ENCODE measurements around the gene SLC18B1. TPM values are rescaled to one million over a fixed set of nuclear protein-coding genes. Genes with fewer than 3 reads are reported as not detected.

SLC18B1 gene
- total and polyA plus RNA-seq, 2 of the 8 experiments (the other 6 are each of a cell fraction or from before 2014, with no cell fraction given): 17.2 to 23.4 TPM

DNA sequence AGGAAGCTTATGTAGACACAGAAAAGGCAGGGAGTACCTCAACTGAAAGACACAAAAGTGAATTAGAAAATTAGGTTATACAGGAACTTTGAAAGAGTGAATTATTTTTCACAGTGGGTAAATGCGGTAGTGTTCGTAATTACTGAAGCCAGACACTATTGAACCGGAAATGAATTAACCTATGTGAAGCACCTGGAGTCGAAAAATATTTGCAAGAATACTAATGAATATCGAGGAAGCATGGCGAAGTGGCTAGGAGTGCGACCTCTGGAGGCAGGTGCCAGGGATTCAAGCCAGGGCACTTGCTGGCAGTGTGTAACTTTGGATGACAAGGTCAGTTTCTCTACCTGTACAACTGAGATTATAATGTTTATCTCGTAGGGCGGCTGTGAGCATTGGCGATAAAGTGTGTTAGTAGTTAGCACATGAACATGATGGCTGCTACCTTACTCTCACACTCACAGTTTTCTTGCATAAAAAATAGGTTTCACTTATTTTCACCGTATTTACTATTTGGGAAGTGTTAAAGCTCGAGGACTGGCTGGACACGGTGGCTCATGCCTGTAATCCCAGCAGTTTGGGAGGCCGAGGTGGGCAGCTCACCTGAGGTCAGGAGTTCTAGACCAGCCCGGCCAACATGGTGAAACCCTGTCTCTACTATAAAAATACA, 567 bp upstream of the SLC18B1 start:
- Histone ChIP-seq H3K23ac (ENCODE audit: insufficient read length) (no peak overlapping the region), H3K36me3 (ENCODE audit: control insufficient read depth in 2 of 4, insufficient read depth in 4 of 4, low read length in 3 of 4) (no peaks in the 10 kb centered on the region; a peak in 1 of 8 replicates), H2BK120ac (replicated peaks; ENCODE audit: low read depth, low read length) (peak overlapping the region; percentile 47), H3K4me2 (ENCODE audit: insufficient read depth in 1 of 2, low read depth in 2 of 2, low read length in 2 of 2) (peak overlapping the region in 1 of 2 experiments; percentile 71; a peak in 3 of 4 replicates), H2BK12ac (ENCODE audit: low read depth, low read length) (no peak overlapping the region), H4K91ac (replicated peaks; ENCODE audit: insufficient read length, low read length) (no peak overlapping the region), H3K23me2 (ENCODE audit: low read depth, low read length) (no peaks in the 10 kb centered on the region), H3K56ac (replicated peaks; ENCODE audit: insufficient read length, low read depth, low read length) (peak overlapping the region; percentile 18), H2AK5ac (ENCODE audit: low read depth, low read length) (no peak overlapping the region), H3K4me1 (replicated peaks in 1 of 4; ENCODE audit: control insufficient read depth in 3 of 4, insufficient read depth in 4 of 4, low read length in 3 of 4) (peaks cover 0 to 3% (median 0%) of the 10 kb centered on the region in 4 experiments; a peak in 1 of 7 replicates), H4K20me1 (replicated peaks in 1 of 2; ENCODE audit: control insufficient read depth in 1 of 2, insufficient read depth in 2 of 2, low read length in 2 of 2) (no peaks in the 10 kb centered on the region), H2BK20ac (ENCODE audit: low read length) (no peak overlapping the region), H3K79me2 (ENCODE audit: control insufficient read depth in 1 of 2, insufficient read depth in 2 of 2, low read length in 2 of 2) (no peaks in the 10 kb centered on the region; a peak in 1 of 4 replicates), H3K4me3 (ENCODE audit: extremely low read depth in 1 of 4, insufficient read depth in 2 of 4, low read depth in 3 of 4, low read length in 4 of 4) (peak overlapping the region; percentile 57 to 94 (median 74)), H3K18ac (ENCODE audit: extremely low read depth, low read length) (peak overlapping the region; percentile 68; the same call in 1 of the 2 replicates), H3K27me3 (replicated peaks in 1 of 4; ENCODE audit: control insufficient read depth in 3 of 4, extremely low read depth in 1 of 4, insufficient read depth in 3 of 4, low read length in 3 of 4) (no peaks in the 10 kb centered on the region), H3K9ac (replicated peaks in 1 of 4; ENCODE audit: extremely low read depth in 1 of 4, low read depth in 3 of 4, low read length in 3 of 4) (peak overlapping the region in 1 of 4 experiments; percentile 34; a peak in 2 of 7 replicates), H2BK15ac (ENCODE audit: low read length) (no peak overlapping the region), H4K5ac (ENCODE audit: insufficient read length, low read depth, low read length) (peak overlapping the region; percentile 58), H3K79me1 (ENCODE audit: low read depth, low read length) (no peaks in the 10 kb centered on the region), H4K8ac (ENCODE audit: extremely low read depth, insufficient read depth, low read length) (no peak overlapping the region), H3K27ac (ENCODE audit: low read depth, low read length) (no peak overlapping the region), H3K4ac (replicated peaks; ENCODE audit: insufficient read length, low read depth, low read length) (no peak overlapping the region), H2AFZ (ENCODE audit: low read length) (peak overlapping the region; percentile 73), H3K9me3 (ENCODE audit: insufficient read depth in 2 of 2, low read depth in 1 of 2, low read length in 1 of 2) (no peaks in the 10 kb centered on the region), H2BK5ac (ENCODE audit: low read depth, low read length) (no peak overlapping the region; the same call in 1 of the 2 replicates), H3K14ac (ENCODE audit: insufficient read length) (no peak overlapping the region)
- ChIA-PET CTCF (ENCODE audit: partially characterized antibody) (interaction anchor here (0.7 to 5.0 kb wide), 27 partner anchors 7 to 519 kb away, joined by 3 to 51 read pairs (median 4); partner anchors contain the start of genes RPS12 and TAAR9), POLR2A (ENCODE audit: partially characterized antibody) (interaction anchor here (1.1 to 8.9 kb wide), 5 partner anchors 11 to 31 kb away, joined by 3 to 103 read pairs (median 5); partner anchors contain the start of gene RPS12)
- DNase-seq (ENCODE audit: low read depth in 1 of 2, low spot score in 2 of 2): peak in 1 of 2 experiments; percentile 76
- 31% methylated on average over 15 of the region's 15 CpGs; no CpG with 5 or more reads in 1 of the 2 experiments for WGBS, 2 experiments (ENCODE audit: extremely low coverage in 1 of 2, insufficient coverage in 1 of 2, insufficient read length in 1 of 2, insufficient replicate concordance in 2 of 2, low coverage in 1 of 2, low lambda C conversion rate in 2 of 2, missing lambda C conversion rate in 1 of 2)
- peak; percentile 32 for FAIRE-seq
- peak in 1 of 2 experiments; percentile 20; a peak in 2 of 4 replicates for TF ChIP-seq RAD21 (IDR thresholded peaks at IDR 0.05 in 1 of 2, conservative IDR thresholded peaks at IDR 0.05 in 1 of 2; ENCODE audit: low read depth in 2 of 2, low read length in 2 of 2)

Measured in H1 (cell line).